Sigmoid colon (tissue), 7 donors: ENCODE data around the gene EIF3A. TPM values are rescaled to one million over a fixed set of nuclear protein-coding genes. Genes with fewer than 3 reads are reported as not detected.

Source experiments
- DNase-seq: peaks from one replicate; pipeline ENCODE4 v3.0.0-alpha.2; 2019
- H3K27ac ChIP-seq, 4 donors: fragments of 200-600 bp; sonication (generic); one replicate each; pipeline ENCODE4 v1.5.1; 2016 to 2019; ENCODE audit warnings: mild to moderate bottlenecking in 1 of 4
- H3K27me3 ChIP-seq, 3 donors: fragments of 200-600 bp; sonication (generic); one replicate each; pipeline ENCODE4 v1.5.1; 2019; ENCODE audit warnings: mild to moderate bottlenecking in 1 of 3
- H3K36me3 ChIP-seq, 4 donors: fragments of 200-600 bp; sonication (generic); one replicate each; pipeline ENCODE4 v1.5.1; 2016 to 2019
- H3K4me1 ChIP-seq, 4 donors: fragments of 200-600 bp; sonication (generic); one replicate each; pipeline ENCODE4 v1.5.1; 2017 to 2019
- H3K4me3 ChIP-seq, 4 donors: fragments of 200-600 bp; sonication (generic); one replicate each; pipeline ENCODE4 v1.5.1; 2017 to 2019; ENCODE audit warnings: mild to moderate bottlenecking in 2 of 4, moderate library complexity in 1 of 4
- H3K9me3 ChIP-seq, 4 donors: fragments of 200-600 bp in 3 of 4; sonication (generic) in 3 of 4; one replicate each; pipeline versions ENCODE4 v1.5.1 to v1.6.1; 2013 to 2019
- CTCF ChIP-seq, 4 experiments: fragments of 450-650 bp in 3 of 4; fragments of 200-600 bp in 1 of 4; IDR thresholded peaks; one replicate each; pipeline ENCODE4 v1.5.1; 2016 to 2019; ENCODE audit warnings: antibody characterized with exemption in 4 of 4, mild to moderate bottlenecking in 3 of 4, moderate library complexity in 2 of 4
- EP300 ChIP-seq, 4 donors: sonication (generic); formaldehyde crosslinking; IDR thresholded peaks; one replicate each; pipeline ENCODE4 v1.6.1; 2017; ENCODE audit warnings: antibody characterized with exemption in 4 of 4
- POLR2A ChIP-seq, 2 donors: fragments of 450-650 bp; IDR thresholded peaks; one replicate each; pipeline ENCODE4 v1.6.1; 2016; ENCODE audit warnings: antibody characterized with exemption in 2 of 2, mild to moderate bottlenecking in 2 of 2, moderate library complexity in 2 of 2
- POLR2AphosphoS5 ChIP-seq, 4 donors: sonication (generic); formaldehyde crosslinking; IDR thresholded peaks; one replicate each; pipeline ENCODE4 v1.6.1; 2017; ENCODE audit warnings: antibody characterized with exemption in 4 of 4
- WGBS, 2 donors: extraction: QIAGEN DNeasy Blood & Tissue Kit; methylation state at CpG; one replicate each; pipeline ENCODE4 v1.1.7; 2013; 5-methylcytosine and 5-hydroxymethylcytosine counted together
- intact Hi-C: fragments of 100-400 bp; cut with DNase I; formaldehyde crosslinking; loops from one replicate; pipeline ENCODE4 v1.15.1; 2023
- polyA plus RNA-seq, 3 donors: library from polyadenylated mRNA; stranded (reverse); fragments of 200-250 nt; gene quantifications; one replicate each; pipeline ENCODE4 v1.2.3, GENCODE V29; 2013
- total RNA-seq, 4 donors: library from RNA; depleted of rRNA; stranded (reverse); fragments of >200 nt; gene quantifications; one replicate each; pipeline ENCODE4 v1.1.0, GENCODE V29; 2016
- donor health status: healthy with polysubstance abuse.
- donor health status: Bipolar disorder and iron deficiency.
- donor health status: healthy.

EIF3A gene
- total and polyA plus RNA-seq, 7 donors, result 27.5 to 135 (median 98.4) TPM

GRCh38 chr10:119061926-119062325, 18.7 kb downstream of the EIF3A start:
- WGBS, 2 donors, result 92 to 93% methylated on average over 2 of the region's 2 CpGs
- H3K27me3 ChIP-seq, result no peaks in the 10 kb centered on the region
- peaks cover 51 to 100% (median 60%) of the 10 kb centered on the region in 4 donors for H3K36me3 ChIP-seq

GRCh38 chr10:119061352-119061751, 19.3 kb downstream of the EIF3A start:
- no peak overlapping the region for H3K27ac ChIP-seq
- no peaks in the 10 kb centered on the region for H3K4me1 ChIP-seq
- H3K4me3 ChIP-seq, result no peak overlapping the region
- intact Hi-C loops, result no loop called here
- no peaks in the 10 kb centered on the region for H3K27me3 ChIP-seq
- no peak for TF ChIP-seq POLR2A (IDR thresholded peaks at IDR 0.05)
- no peak for TF ChIP-seq POLR2AphosphoS5 (IDR thresholded peaks at IDR 0.05)
- WGBS, 2 donors, result 55 to 70% methylated on average over 1 of the region's 1 CpG
- peaks cover 54 to 100% (median 61%) of the 10 kb centered on the region in 4 donors for H3K36me3 ChIP-seq
- no peak for DNase-seq
- no peaks in the 10 kb centered on the region for H3K9me3 ChIP-seq

More at GRCh38 chr10:119061926-119062325, 18.7 kb downstream of the EIF3A start:
- no peaks in the 10 kb centered on the region for H3K4me1 ChIP-seq
- no peak for TF ChIP-seq EP300 (IDR thresholded peaks at IDR 0.05)
- no peak for TF ChIP-seq CTCF (IDR thresholded peaks at IDR 0.05)
- TF ChIP-seq POLR2A (IDR thresholded peaks at IDR 0.05), result no peak
- TF ChIP-seq POLR2AphosphoS5 (IDR thresholded peaks at IDR 0.05), result no peak
- H3K27ac ChIP-seq, result no peak overlapping the region
- no peak overlapping the region for H3K4me3 ChIP-seq
- H3K9me3 ChIP-seq, result no peaks in the 10 kb centered on the region
- no peak for DNase-seq
- intact Hi-C loops, result no loop called here

DNA sequence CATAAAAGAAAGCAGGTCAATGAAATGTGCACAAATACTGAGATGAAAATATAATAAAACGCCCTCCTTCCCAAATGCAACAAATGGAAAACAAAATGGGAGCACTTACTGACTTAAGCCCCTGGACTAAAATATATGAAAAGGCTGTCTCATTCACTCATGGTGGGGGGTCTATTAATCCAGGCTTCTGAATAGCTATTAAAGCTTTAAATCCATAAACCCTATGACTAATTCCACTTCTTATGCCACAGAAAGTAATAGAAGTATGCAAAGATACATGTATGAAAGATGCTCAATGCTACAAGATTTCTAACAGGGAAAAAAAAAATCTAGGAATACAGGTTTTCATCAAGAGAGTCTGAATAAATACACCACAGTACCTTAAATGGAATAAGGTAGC, 20.5 kb downstream of the EIF3A start:
- Histone ChIP-seq H3K4me1 (no peaks in the 10 kb centered on the region), H3K4me3 (no peak overlapping the region), H3K36me3 (peaks cover 57 to 100% (median 62%) of the 10 kb centered on the region in 4 donors), H3K9me3 (no peaks in the 10 kb centered on the region), H3K27me3 (no peaks in the 10 kb centered on the region), H3K27ac (no peak overlapping the region)
- DNase-seq, result no peak
- intact Hi-C loops, result no loop called here
- 88 to 93% methylated on average over 1 of the region's 1 CpG for WGBS, 2 donors
- TF ChIP-seq EP300 (IDR thresholded peaks at IDR 0.05) (no peak), CTCF (IDR thresholded peaks at IDR 0.05) (no peak), POLR2AphosphoS5 (IDR thresholded peaks at IDR 0.05) (no peak), POLR2A (IDR thresholded peaks at IDR 0.05) (no peak)

DNA sequence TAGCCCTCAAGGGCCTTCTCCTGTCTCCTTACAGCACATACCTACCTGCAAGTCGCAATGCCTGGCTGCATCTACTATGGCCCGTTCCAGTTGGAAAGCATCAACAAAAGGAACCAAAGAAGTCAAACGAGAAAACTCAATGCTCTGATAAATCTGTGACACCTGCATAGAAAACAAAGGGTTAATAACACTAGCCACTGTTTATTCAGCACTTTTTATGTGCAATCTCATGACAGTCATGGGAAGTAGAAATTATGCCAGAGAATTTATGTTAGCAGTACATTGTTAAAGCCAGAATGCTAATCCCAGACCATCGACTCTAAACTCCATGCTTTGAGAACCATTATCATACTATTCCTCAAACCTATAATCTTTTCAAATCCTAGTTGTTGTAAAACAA, 21.1 kb downstream of the EIF3A start:
- intact Hi-C loops, result no loop called here
- 60 to 80% methylated on average over 4 of the region's 4 CpGs for WGBS, 2 donors
- TF ChIP-seq CTCF (IDR thresholded peaks at IDR 0.05) (no peak), EP300 (IDR thresholded peaks at IDR 0.05) (no peak)

GRCh38 chr10:119058010-119058409, 22.6 kb downstream of the EIF3A start:
- Histone ChIP-seq H3K36me3 (peaks cover 53 to 100% (median 60%) of the 10 kb centered on the region in 4 donors), H3K27ac (no peak overlapping the region), H3K9me3 (no peaks in the 10 kb centered on the region), H3K27me3 (no peaks in the 10 kb centered on the region), H3K4me1 (no peaks in the 10 kb centered on the region), H3K4me3 (no peak overlapping the region)
- TF ChIP-seq CTCF (IDR thresholded peaks at IDR 0.05), result no peak
- no peak for TF ChIP-seq EP300 (IDR thresholded peaks at IDR 0.05)
- TF ChIP-seq POLR2AphosphoS5 (IDR thresholded peaks at IDR 0.05), result no peak
- DNase-seq, result no peak
- WGBS, 2 donors, result 95% methylated on average over 11 of the region's 11 CpGs
- intact Hi-C loops, result no loop called here

More for the DNA sequence above, 21.1 kb downstream of the EIF3A start:
- Histone ChIP-seq H3K36me3 (peaks cover 57 to 100% (median 61%) of the 10 kb centered on the region in 4 donors), H3K27me3 (no peaks in the 10 kb centered on the region), H3K27ac (no peak overlapping the region), H3K4me1 (no peaks in the 10 kb centered on the region), H3K4me3 (no peak overlapping the region), H3K9me3 (no peaks in the 10 kb centered on the region)
- DNase-seq, result no peak
